ENCODE results near the gene TULP1. TPM values are rescaled to one million over a fixed set of nuclear protein-coding genes. Genes with fewer than 3 reads are reported as not detected.

The TULP1 gene
- total RNA-seq, 1 experiment from 2014 or later: not detected

DNA sequence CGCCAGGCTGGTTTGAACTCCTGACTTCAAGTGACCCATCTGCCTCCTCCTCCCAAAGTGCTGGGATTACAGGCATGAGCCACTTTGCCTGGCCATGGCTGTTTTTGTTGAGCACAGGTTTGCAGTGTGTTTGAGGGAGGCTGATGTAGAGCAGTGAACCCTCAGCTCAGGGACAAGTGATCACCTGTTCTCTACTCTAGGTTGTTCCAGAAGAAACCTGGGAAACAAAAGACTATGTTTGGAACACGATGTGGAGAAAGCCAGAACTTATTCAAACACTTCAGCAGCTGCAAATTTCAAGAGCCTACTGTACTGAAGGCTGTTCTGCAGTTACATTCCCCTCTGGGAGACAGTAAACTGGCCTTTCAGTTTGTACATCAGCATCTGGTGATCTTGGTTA is 4.7 kb downstream of the TULP1 start:
- no peaks in the 10 kb centered on the region for H3K36me3 ChIP-seq (ENCODE audit: insufficient read depth, low read length, poor library complexity, severe bottlenecking)
- H3K4me1 ChIP-seq (ENCODE audit: insufficient read depth, low read length, poor library complexity, severe bottlenecking): no peaks in the 10 kb centered on the region
- intact Hi-C loops (cut with micrococcal nuclease; ENCODE audit: unreplicated experiment): no loop called here
- H3K27ac ChIP-seq (ENCODE audit: low read depth, low read length, poor library complexity, severe bottlenecking): no peak overlapping the region
- DNase-seq (ENCODE audit: low spot score): no peak
- POLR2A ChIA-PET (ENCODE audit: low non-redundant PET): no interaction called here
- H3K4me3 ChIP-seq (ENCODE audit: low read depth, low read length, poor library complexity, severe bottlenecking): no peak overlapping the region
- H3K9me3 ChIP-seq (ENCODE audit: low read depth, low read length, poor library complexity, severe bottlenecking): no peaks in the 10 kb centered on the region
- no TSS peak for BruUV-seq (replicated peaks)
- CTCF ChIA-PET: no interaction called here
- TF ChIP-seq EZH2 (IDR thresholded peaks at IDR 0.05; ENCODE audit: borderline replicate concordance, low read depth, low read length, poor library complexity, severe bottlenecking): no peak
- TF ChIP-seq, protein P1, sequence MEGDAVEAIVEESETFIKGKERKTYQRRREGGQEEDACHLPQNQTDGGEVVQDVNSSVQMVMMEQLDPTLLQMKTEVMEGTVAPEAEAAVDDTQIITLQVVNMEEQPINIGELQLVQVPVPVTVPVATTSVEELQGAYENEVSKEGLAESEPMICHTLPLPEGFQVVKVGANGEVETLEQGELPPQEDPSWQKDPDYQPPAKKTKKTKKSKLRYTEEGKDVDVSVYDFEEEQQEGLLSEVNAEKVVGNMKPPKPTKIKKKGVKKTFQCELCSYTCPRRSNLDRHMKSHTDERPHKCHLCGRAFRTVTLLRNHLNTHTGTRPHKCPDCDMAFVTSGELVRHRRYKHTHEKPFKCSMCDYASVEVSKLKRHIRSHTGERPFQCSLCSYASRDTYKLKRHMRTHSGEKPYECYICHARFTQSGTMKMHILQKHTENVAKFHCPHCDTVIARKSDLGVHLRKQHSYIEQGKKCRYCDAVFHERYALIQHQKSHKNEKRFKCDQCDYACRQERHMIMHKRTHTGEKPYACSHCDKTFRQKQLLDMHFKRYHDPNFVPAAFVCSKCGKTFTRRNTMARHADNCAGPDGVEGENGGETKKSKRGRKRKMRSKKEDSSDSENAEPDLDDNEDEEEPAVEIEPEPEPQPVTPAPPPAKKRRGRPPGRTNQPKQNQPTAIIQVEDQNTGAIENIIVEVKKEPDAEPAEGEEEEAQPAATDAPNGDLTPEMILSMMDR (conservative IDR thresholded peaks at IDR 0.05; ENCODE audit: low read depth, low read length): no peak
- H3K27me3 ChIP-seq (replicated peaks; ENCODE audit: insufficient read depth, low read depth, low read length, poor library complexity): no peaks in the 10 kb centered on the region

DNA sequence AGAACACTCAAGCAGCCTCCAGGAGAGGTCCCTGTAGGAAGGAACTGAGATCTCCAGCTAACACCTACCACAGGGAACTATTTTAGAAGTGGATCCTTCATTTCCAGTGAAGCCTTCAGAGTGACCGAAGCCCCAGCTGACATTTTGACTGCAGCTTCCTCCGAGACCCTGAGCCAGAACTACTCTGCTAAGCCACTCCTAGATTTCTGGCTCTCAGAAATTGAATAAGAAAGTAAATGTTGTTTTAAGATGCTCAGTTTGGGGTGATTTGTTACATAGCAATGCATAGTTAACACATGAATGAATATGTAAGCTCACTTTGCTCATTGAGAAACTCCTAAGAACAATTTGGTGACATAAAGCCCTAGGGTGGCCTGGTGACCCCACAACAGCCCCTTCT is 5.5 kb downstream of the TULP1 start:
- intact Hi-C loops (cut with micrococcal nuclease; ENCODE audit: unreplicated experiment): no loop called here
- Histone ChIP-seq H3K27me3 (replicated peaks; ENCODE audit: insufficient read depth, low read depth, low read length, poor library complexity) (no peaks in the 10 kb centered on the region), H3K27ac (ENCODE audit: low read depth, low read length, poor library complexity, severe bottlenecking) (no peak overlapping the region), H3K4me3 (ENCODE audit: low read depth, low read length, poor library complexity, severe bottlenecking) (no peak overlapping the region), H3K9me3 (ENCODE audit: low read depth, low read length, poor library complexity, severe bottlenecking) (no peaks in the 10 kb centered on the region), H3K4me1 (ENCODE audit: insufficient read depth, low read length, poor library complexity, severe bottlenecking) (no peaks in the 10 kb centered on the region), H3K36me3 (ENCODE audit: insufficient read depth, low read length, poor library complexity, severe bottlenecking) (no peaks in the 10 kb centered on the region)
- CTCF ChIA-PET: interaction anchor here (0.6 kb wide), 1 partner anchor 10 kb away, joined by 10 read pairs; no protein-coding TSS in a partner anchor
- no peak for TF ChIP-seq EZH2 (IDR thresholded peaks at IDR 0.05; ENCODE audit: borderline replicate concordance, low read depth, low read length, poor library complexity, severe bottlenecking)
- TF ChIP-seq, protein P1 (conservative IDR thresholded peaks at IDR 0.05; ENCODE audit: low read depth, low read length): no peak
- POLR2A ChIA-PET (ENCODE audit: low non-redundant PET): no interaction called here
- no TSS peak for BruUV-seq (replicated peaks)
- no peak for DNase-seq (ENCODE audit: low spot score)

DNA sequence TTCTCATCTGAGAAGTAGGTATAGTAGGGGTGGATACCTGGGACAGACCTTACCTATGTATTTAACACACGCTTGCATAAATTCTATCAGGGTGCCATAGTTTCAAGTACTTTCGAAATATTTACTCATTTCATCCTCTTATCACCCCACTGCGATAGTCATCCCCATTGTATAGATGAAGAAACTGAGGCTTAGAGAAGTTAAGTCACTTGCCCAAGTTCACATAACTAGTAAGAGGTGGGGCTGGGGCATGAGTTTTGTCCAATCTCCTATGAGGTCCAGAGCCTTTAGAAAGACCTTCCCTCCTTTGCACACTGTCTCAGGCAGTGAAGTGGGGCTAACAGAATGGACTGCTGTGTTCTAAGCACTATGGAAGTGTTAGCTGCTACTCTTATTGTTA is 6.2 kb downstream of the TULP1 start:
- Histone ChIP-seq H3K27ac (ENCODE audit: low read depth, low read length, poor library complexity, severe bottlenecking) (no peak overlapping the region), H3K4me1 (ENCODE audit: insufficient read depth, low read length, poor library complexity, severe bottlenecking) (no peaks in the 10 kb centered on the region), H3K9me3 (ENCODE audit: low read depth, low read length, poor library complexity, severe bottlenecking) (no peaks in the 10 kb centered on the region), H3K4me3 (ENCODE audit: low read depth, low read length, poor library complexity, severe bottlenecking) (no peak overlapping the region), H3K36me3 (ENCODE audit: insufficient read depth, low read length, poor library complexity, severe bottlenecking) (no peaks in the 10 kb centered on the region), H3K27me3 (replicated peaks; ENCODE audit: insufficient read depth, low read depth, low read length, poor library complexity) (no peaks in the 10 kb centered on the region)
- DNase-seq (ENCODE audit: low spot score): no peak
- intact Hi-C loops (cut with micrococcal nuclease; ENCODE audit: unreplicated experiment): no loop called here
- no TSS peak for BruUV-seq (replicated peaks)
- CTCF ChIA-PET: no interaction called here
- POLR2A ChIA-PET (ENCODE audit: low non-redundant PET): no interaction called here
- TF ChIP-seq, protein P1 (conservative IDR thresholded peaks at IDR 0.05; ENCODE audit: low read depth, low read length): no peak
- no peak for TF ChIP-seq EZH2 (IDR thresholded peaks at IDR 0.05; ENCODE audit: borderline replicate concordance, low read depth, low read length, poor library complexity, severe bottlenecking)

Data from A673 (cell line).